Measurements from ENCODE around the gene MYO1F.

The MYO1F gene

GRCh38 chr19:8531470-8531869 is 45.8 kb downstream of the MYO1F start:
- TF ChIP-seq CTCF (conservative IDR thresholded peaks at IDR 0.05; ENCODE audit: low read depth, low read length) = no peak
- Histone ChIP-seq H3K4me1 (ENCODE audit: low read depth, poor library complexity, severe bottlenecking) (no peaks in the 10 kb centered on the region), H3K27me3 (ENCODE audit: insufficient read depth, low read depth) (peaks cover 46% of the 10 kb centered on the region), H3K36me3 (ENCODE audit: insufficient read depth) (no peaks in the 10 kb centered on the region), H3K27ac (no peak overlapping the region), H2AFZ (ENCODE audit: low read depth) (no peak overlapping the region), H3K79me2 (ENCODE audit: insufficient read depth, low read depth) (no peaks in the 10 kb centered on the region), H3K4me2 (no peak overlapping the region), H4K20me1 (ENCODE audit: insufficient read depth) (no peaks in the 10 kb centered on the region), H3K9ac (no peak overlapping the region), H3K4me3 (IDR thresholded peaks at IDR 0.05; ENCODE audit: insufficient read depth, low read depth, low read length) (no peak overlapping the region)

GRCh38 chr19:8530061-8530679 is 47.1 kb downstream of the MYO1F start:
- no peaks in the 10 kb centered on the region for H3K4me1 ChIP-seq (ENCODE audit: low read depth, poor library complexity, severe bottlenecking)
- H3K27me3 ChIP-seq (ENCODE audit: insufficient read depth, low read depth) = peaks cover 36% of the 10 kb centered on the region; the same call in 1 of the 2 replicates
- H2AFZ ChIP-seq (ENCODE audit: low read depth) = no peak overlapping the region
- no peak overlapping the region for H3K27ac ChIP-seq
- H3K4me2 ChIP-seq = no peak overlapping the region
- H3K36me3 ChIP-seq (ENCODE audit: insufficient read depth) = no peaks in the 10 kb centered on the region
- H3K4me3 ChIP-seq (IDR thresholded peaks at IDR 0.05; ENCODE audit: insufficient read depth, low read depth, low read length) = no peak overlapping the region
- no peaks in the 10 kb centered on the region for H4K20me1 ChIP-seq (ENCODE audit: insufficient read depth)
- no peaks in the 10 kb centered on the region for H3K79me2 ChIP-seq (ENCODE audit: insufficient read depth, low read depth)
- TF ChIP-seq CTCF (conservative IDR thresholded peaks at IDR 0.05; ENCODE audit: low read depth, low read length) = no peak
- H3K9ac ChIP-seq = no peak overlapping the region

- no peaks in the 10 kb centered on the region for H3K79me2 ChIP-seq (ENCODE audit: insufficient read depth, low read depth)
- H3K4me1 ChIP-seq (ENCODE audit: low read depth, poor library complexity, severe bottlenecking) = no peaks in the 10 kb centered on the region
- H3K4me2 ChIP-seq = no peak overlapping the region
- no peaks in the 10 kb centered on the region for H4K20me1 ChIP-seq (ENCODE audit: insufficient read depth)
- H3K27ac ChIP-seq = no peak overlapping the region
- H3K4me3 ChIP-seq (IDR thresholded peaks at IDR 0.05; ENCODE audit: insufficient read depth, low read depth, low read length) = no peak overlapping the region
- H3K9ac ChIP-seq = no peak overlapping the region
- no peak overlapping the region for H2AFZ ChIP-seq (ENCODE audit: low read depth)
- H3K36me3 ChIP-seq (ENCODE audit: insufficient read depth) = no peaks in the 10 kb centered on the region
- peaks cover 30% of the 10 kb centered on the region; the same call in 1 of the 2 replicates for H3K27me3 ChIP-seq (ENCODE audit: insufficient read depth, low read depth)
- no peak for TF ChIP-seq CTCF (conservative IDR thresholded peaks at IDR 0.05; ENCODE audit: low read depth, low read length)
These were observed 47.8 kb downstream of the MYO1F start for GRCh38 chr19:8529369-8530006.

GRCh38 chr19:8528500-8528899 is 48.7 kb downstream of the MYO1F start:
- H3K27me3 ChIP-seq (ENCODE audit: insufficient read depth, low read depth) = peaks cover 21% of the 10 kb centered on the region; the same call in 1 of the 2 replicates
- no peak overlapping the region for H3K4me2 ChIP-seq
- no peak overlapping the region for H2AFZ ChIP-seq (ENCODE audit: low read depth)
- H4K20me1 ChIP-seq (ENCODE audit: insufficient read depth) = no peaks in the 10 kb centered on the region
- no peaks in the 10 kb centered on the region for H3K4me1 ChIP-seq (ENCODE audit: low read depth, poor library complexity, severe bottlenecking)
- H3K27ac ChIP-seq = no peak overlapping the region
- H3K79me2 ChIP-seq (ENCODE audit: insufficient read depth, low read depth) = no peaks in the 10 kb centered on the region
- H3K4me3 ChIP-seq (IDR thresholded peaks at IDR 0.05; ENCODE audit: insufficient read depth, low read depth, low read length) = no peak overlapping the region
- no peak for TF ChIP-seq CTCF (conservative IDR thresholded peaks at IDR 0.05; ENCODE audit: low read depth, low read length)
- no peak overlapping the region for H3K9ac ChIP-seq
- no peaks in the 10 kb centered on the region for H3K36me3 ChIP-seq (ENCODE audit: insufficient read depth)
